HepG2 (cell line): ENCODE measurements around the gene DAZAP1. TPM values are rescaled to one million over a fixed set of nuclear protein-coding genes. Genes with fewer than 3 reads are reported as not detected.

Source experiments
- CAMTA2 ChIP-seq: sonication (generic); formaldehyde crosslinking; IDR thresholded peaks from 2 replicates; pipeline ENCODE4 v1.4.0; 2020; ENCODE audit warnings: mild to moderate bottlenecking, missing genetic modification reagents, borderline replicate concordance
- HIC2 ChIP-seq: sonication (generic); formaldehyde crosslinking; IDR thresholded peaks from 2 replicates; pipeline ENCODE4 v1.9.0; 2022; ENCODE audit warnings: low read depth, missing genetic modification reagents
- JUNB ChIP-seq: sonication (generic); formaldehyde crosslinking; IDR thresholded peaks from 2 replicates; pipeline ENCODE4 v1.8.0; 2022; ENCODE audit warnings: missing genetic modification reagents, mild to moderate bottlenecking, borderline replicate concordance
- MXD4 ChIP-seq: IDR thresholded peaks from 2 replicates; pipeline ENCODE4 v1.6.1; 2016; ENCODE audit warnings: mild to moderate bottlenecking, missing biosample characterization, missing genetic modification reagents
- PHF20 ChIP-seq: sonication (generic); formaldehyde crosslinking; IDR thresholded peaks from 2 replicates; pipeline ENCODE4 v1.5.0; 2020; ENCODE audit warnings: mild to moderate bottlenecking, missing genetic modification reagents
- RAD21 ChIP-seq: fragments of 450-650 bp; formaldehyde crosslinking; IDR thresholded peaks from 2 replicates; pipeline ENCODE4 v1.5.0; 2020; ENCODE audit warnings: mild to moderate bottlenecking
- SRSF1 ChIP-seq: fragments of 200-400 bp; formaldehyde crosslinking; optimal IDR thresholded peaks from 2 replicates; pipeline ENCODE3; 2017; ENCODE audit warnings: mild to moderate bottlenecking, low read depth, low read length, moderate library complexity
- U2AF1 ChIP-seq: fragments of 200-400 bp; formaldehyde crosslinking; optimal IDR thresholded peaks from 2 replicates; pipeline ENCODE3; 2017; ENCODE audit warnings: mild to moderate bottlenecking, low read depth, low read length
- ZEB1 ChIP-seq: IDR thresholded peaks from 2 replicates; pipeline ENCODE4 v1.6.1; 2012; ENCODE audit warnings: mild to moderate bottlenecking, low read depth, inconsistent platforms; ENCODE audit not compliant: insufficient replicate concordance
- ZNF282 ChIP-seq: fragments of 450-650 bp; IDR thresholded peaks from 2 replicates; pipeline ENCODE4 v1.6.1; 2018; ENCODE audit not compliant: partially characterized antibody
- ZNF556 ChIP-seq: sonication (generic); formaldehyde crosslinking; IDR thresholded peaks from 2 replicates; pipeline ENCODE4 v1.4.0; 2020; ENCODE audit warnings: mild to moderate bottlenecking, missing genetic modification reagents, borderline replicate concordance
- ZNF572 ChIP-seq: sonication (generic); formaldehyde crosslinking; IDR thresholded peaks from 2 replicates; pipeline ENCODE4 v1.5.1; 2020; ENCODE audit warnings: mild to moderate bottlenecking, missing genetic modification reagents
- ZNF703 ChIP-seq: sonication (generic); formaldehyde crosslinking; IDR thresholded peaks from 2 replicates; pipeline ENCODE4 v1.5.1; 2020; ENCODE audit warnings: missing genetic modification reagents, mild to moderate bottlenecking, moderate library complexity, borderline replicate concordance
- ZNF749 ChIP-seq: sonication (generic); formaldehyde crosslinking; IDR thresholded peaks from 2 replicates; pipeline ENCODE4 v1.8.0; 2022; ENCODE audit warnings: mild to moderate bottlenecking, missing genetic modification reagents, moderate library complexity, borderline replicate concordance
- ZNF75D ChIP-seq: sonication (generic); formaldehyde crosslinking; IDR thresholded peaks from 2 replicates; pipeline ENCODE4 v1.8.1; 2023; ENCODE audit warnings: missing genetic modification reagents, mild to moderate bottlenecking, borderline replicate concordance
- ZNF841 ChIP-seq: sonication (generic); formaldehyde crosslinking; IDR thresholded peaks from 2 replicates; pipeline ENCODE4 v1.8.1; 2023; ENCODE audit warnings: missing genetic modification reagents, borderline replicate concordance
- polyA plus RNA-seq, 8 experiments: library from polyadenylated mRNA; depleted of rRNA in 3 of 8; stranded (reverse) in 7 of 8; unstranded in 1 of 8; fragments of >200 nt; fragmentation: Illumina TruSeq in 4 of 8; extraction: Trizol in 4 of 8; gene quantifications; 2 replicates each; pipeline versions ENCODE4 v1.2.1 to v1.2.3, GENCODE V29; 2011 to 2016; ENCODE audit warnings: low read depth in 4 of 8, missing spikeins in 1 of 8, mixed read lengths in 1 of 8; ENCODE audit not compliant: insufficient read depth in 1 of 8
- total RNA-seq, 5 experiments: library from RNA; depleted of rRNA; stranded (reverse); fragments of >200 nt; fragmentation: Illumina TruSeq; extraction: Trizol; gene quantifications; 2 replicates each; pipeline ENCODE4 v1.2.3, GENCODE V29; 2016; ENCODE audit warnings: low read depth in 1 of 5
- TF ChIP-seq, protein P1 (sequence below): sonication (generic); formaldehyde crosslinking; IDR thresholded peaks from 2 replicates; pipeline ENCODE4 v1.4.0; 2020; ENCODE audit warnings: missing genetic modification reagents
- TF ChIP-seq, protein P2 (sequence below): sonication (generic); formaldehyde crosslinking; IDR thresholded peaks from 2 replicates; pipeline ENCODE4 v1.8.1; 2023; ENCODE audit warnings: mild to moderate bottlenecking, missing genetic modification reagents
- TF ChIP-seq, protein P3 (sequence below): sonication (generic); formaldehyde crosslinking; conservative IDR thresholded peaks from 2 replicates; pipeline ENCODE4 v1.8.1; 2023; ENCODE audit warnings: missing genetic modification reagents

DAZAP1 gene
- total and polyA plus RNA-seq, 2 of the 13 experiments (the other 11 are each of a cell fraction or from before 2014, with no cell fraction given) = 63.3 to 79.2 TPM

DNA sequence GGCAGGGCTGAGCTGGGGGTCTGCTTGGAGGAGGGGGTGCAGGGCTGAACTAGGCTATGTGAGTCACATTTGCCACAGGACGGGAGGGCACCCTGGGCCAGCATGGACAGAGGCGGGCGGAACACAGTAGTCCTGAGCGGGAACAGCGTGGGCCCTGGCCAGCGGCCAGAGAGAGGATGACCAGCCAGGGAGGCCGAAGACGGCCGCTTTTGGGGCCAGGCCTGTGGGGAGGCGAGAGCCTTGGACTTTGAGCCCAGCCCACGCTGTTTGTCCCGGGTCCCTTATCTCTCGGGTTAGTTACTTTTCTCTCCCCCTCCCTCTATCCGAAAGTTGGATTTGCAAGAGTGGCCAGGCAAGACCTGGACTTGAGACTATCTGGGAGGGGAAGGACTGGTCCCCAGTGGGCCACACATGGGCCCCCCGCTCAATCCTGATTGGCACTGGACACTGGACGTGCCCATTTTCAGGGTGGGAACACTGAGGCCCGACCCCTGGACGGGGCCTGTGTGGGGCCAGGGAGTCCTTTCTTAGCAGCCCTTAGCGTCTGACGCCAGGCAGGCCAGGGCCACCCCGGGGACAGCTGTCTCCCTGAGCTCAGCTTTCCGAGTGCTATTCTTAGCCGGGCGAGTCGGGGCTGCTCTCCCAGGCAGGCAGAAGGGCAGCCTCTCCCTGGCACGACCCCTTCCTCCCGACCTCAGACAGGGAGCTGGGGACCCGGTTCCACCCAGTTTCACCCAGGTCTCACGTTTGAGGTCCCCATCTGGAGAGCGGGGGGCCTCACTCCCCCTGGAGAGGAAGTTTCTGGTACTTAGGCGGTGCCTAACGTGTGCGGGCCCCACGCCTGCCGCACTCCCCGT is 6.9 kb upstream of the DAZAP1 start (continued):
- no peak for TF ChIP-seq U2AF1
- peak; percentile 47; the same call in 1 of the 2 replicates for TF ChIP-seq PHF20
- no peak for TF ChIP-seq ZEB1
- TF ChIP-seq JUNB (CRISPR knock-in tag) = no peak
- peak; percentile 62; the same call in 1 of the 2 replicates for TF ChIP-seq ZNF556 (CRISPR knock-in tag)
- no peak for TF ChIP-seq ZNF572
- peak; percentile 40; the same call in 1 of the 2 replicates for TF ChIP-seq ZNF703 (CRISPR knock-in tag)
- peak; percentile 33 for TF ChIP-seq RAD21 (CRISPR knock-in tag)
- TF ChIP-seq SRSF1 = peak; percentile 32
- TF ChIP-seq ZNF841 = no peak
- TF ChIP-seq, protein P1, sequence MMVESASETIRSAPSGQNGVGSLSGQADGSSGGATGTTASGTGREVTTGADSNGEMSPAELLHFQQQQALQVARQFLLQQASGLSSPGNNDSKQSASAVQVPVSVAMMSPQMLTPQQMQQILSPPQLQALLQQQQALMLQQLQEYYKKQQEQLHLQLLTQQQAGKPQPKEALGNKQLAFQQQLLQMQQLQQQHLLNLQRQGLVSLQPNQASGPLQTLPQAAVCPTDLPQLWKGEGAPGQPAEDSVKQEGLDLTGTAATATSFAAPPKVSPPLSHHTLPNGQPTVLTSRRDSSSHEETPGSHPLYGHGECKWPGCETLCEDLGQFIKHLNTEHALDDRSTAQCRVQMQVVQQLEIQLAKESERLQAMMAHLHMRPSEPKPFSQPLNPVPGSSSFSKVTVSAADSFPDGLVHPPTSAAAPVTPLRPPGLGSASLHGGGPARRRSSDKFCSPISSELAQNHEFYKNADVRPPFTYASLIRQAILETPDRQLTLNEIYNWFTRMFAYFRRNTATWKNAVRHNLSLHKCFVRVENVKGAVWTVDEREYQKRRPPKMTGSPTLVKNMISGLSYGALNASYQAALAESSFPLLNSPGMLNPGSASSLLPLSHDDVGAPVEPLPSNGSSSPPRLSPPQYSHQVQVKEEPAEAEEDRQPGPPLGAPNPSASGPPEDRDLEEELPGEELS (CRISPR knock-in tag) = peak; percentile 68
- TF ChIP-seq, protein P2, sequence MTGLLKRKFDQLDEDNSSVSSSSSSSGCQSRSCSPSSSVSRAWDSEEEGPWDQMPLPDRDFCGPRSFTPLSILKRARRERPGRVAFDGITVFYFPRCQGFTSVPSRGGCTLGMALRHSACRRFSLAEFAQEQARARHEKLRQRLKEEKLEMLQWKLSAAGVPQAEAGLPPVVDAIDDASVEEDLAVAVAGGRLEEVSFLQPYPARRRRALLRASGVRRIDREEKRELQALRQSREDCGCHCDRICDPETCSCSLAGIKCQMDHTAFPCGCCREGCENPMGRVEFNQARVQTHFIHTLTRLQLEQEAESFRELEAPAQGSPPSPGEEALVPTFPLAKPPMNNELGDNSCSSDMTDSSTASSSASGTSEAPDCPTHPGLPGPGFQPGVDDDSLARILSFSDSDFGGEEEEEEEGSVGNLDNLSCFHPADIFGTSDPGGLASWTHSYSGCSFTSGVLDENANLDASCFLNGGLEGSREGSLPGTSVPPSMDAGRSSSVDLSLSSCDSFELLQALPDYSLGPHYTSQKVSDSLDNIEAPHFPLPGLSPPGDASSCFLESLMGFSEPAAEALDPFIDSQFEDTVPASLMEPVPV (CRISPR knock-in tag) = peak; percentile 59
- no peak for TF ChIP-seq ZNF75D (CRISPR knock-in tag)
- TF ChIP-seq HIC2 = no peak; the same call in 1 of the 2 replicates
- TF ChIP-seq ZNF749 = peak; percentile 47; the same call in 1 of the 2 replicates
- no peak; the same call in 1 of the 2 replicates for TF ChIP-seq MXD4 (CRISPR knock-in tag)
- no peak for TF ChIP-seq ZNF282
- no peak for TF ChIP-seq CAMTA2 (CRISPR knock-in tag)
- TF ChIP-seq, protein P3, sequence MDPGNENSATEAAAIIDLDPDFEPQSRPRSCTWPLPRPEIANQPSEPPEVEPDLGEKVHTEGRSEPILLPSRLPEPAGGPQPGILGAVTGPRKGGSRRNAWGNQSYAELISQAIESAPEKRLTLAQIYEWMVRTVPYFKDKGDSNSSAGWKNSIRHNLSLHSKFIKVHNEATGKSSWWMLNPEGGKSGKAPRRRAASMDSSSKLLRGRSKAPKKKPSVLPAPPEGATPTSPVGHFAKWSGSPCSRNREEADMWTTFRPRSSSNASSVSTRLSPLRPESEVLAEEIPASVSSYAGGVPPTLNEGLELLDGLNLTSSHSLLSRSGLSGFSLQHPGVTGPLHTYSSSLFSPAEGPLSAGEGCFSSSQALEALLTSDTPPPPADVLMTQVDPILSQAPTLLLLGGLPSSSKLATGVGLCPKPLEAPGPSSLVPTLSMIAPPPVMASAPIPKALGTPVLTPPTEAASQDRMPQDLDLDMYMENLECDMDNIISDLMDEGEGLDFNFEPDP = no peak
